ENCODE data around the gene PLCXD3.

Gene PLCXD3

GRCh38 chr5:41457094-41457493, 53.3 kb downstream of the PLCXD3 start:
- DNase-seq (ENCODE audit: low read depth), result no peak
- no peak overlapping the region for H3K4me3 ChIP-seq (ENCODE audit: low read depth, low read length)
- TF ChIP-seq CTCF (conservative IDR thresholded peaks at IDR 0.05; ENCODE audit: low read depth, low read length), result no peak

GRCh38 chr5:41452506-41452905, 57.9 kb downstream of the PLCXD3 start:
- H3K4me3 ChIP-seq (ENCODE audit: low read depth, low read length), result no peak overlapping the region
- DNase-seq (ENCODE audit: low read depth), result no peak
- no peak for TF ChIP-seq CTCF (conservative IDR thresholded peaks at IDR 0.05; ENCODE audit: low read depth, low read length)

- TF ChIP-seq CTCF (conservative IDR thresholded peaks at IDR 0.05; ENCODE audit: low read depth, low read length), result no peak
- H3K4me3 ChIP-seq (ENCODE audit: low read depth, low read length), result no peak overlapping the region
- DNase-seq (ENCODE audit: low read depth), result no peak
These were observed 62.5 kb downstream of the PLCXD3 start for GRCh38 chr5:41447650-41448510.

GRCh38 chr5:41445937-41446563, 64.4 kb downstream of the PLCXD3 start:
- DNase-seq (ENCODE audit: low read depth), result peak; percentile 14
- no peak overlapping the region for H3K4me3 ChIP-seq (ENCODE audit: low read depth, low read length)
- no peak for TF ChIP-seq CTCF (conservative IDR thresholded peaks at IDR 0.05; ENCODE audit: low read depth, low read length)

GRCh38 chr5:41435276-41435675, 75.1 kb downstream of the PLCXD3 start:
- no peak for TF ChIP-seq CTCF (conservative IDR thresholded peaks at IDR 0.05; ENCODE audit: low read depth, low read length)
- H3K4me3 ChIP-seq (ENCODE audit: low read depth, low read length), result no peak overlapping the region
- no peak for DNase-seq (ENCODE audit: low read depth)

GRCh38 chr5:41433552-41434181, 76.7 kb downstream of the PLCXD3 start:
- peak; percentile 31 for DNase-seq (ENCODE audit: low read depth)

More at GRCh38 chr5:41433552-41434181, 76.7 kb downstream of the PLCXD3 start:
- peak; percentile 73 for TF ChIP-seq CTCF (conservative IDR thresholded peaks at IDR 0.05; ENCODE audit: low read depth, low read length)
- H3K4me3 ChIP-seq (ENCODE audit: low read depth, low read length), result no peak overlapping the region

All from choroid plexus epithelial cell (primary cell).